NCI-H1436 (cell line): ENCODE measurements around the gene FEZF2.

Experiments used
- DNase-seq: peaks from one replicate; lab custom pipeline; 2025; lab: John Stamatoyannopoulos, UW

The FEZF2 gene

GRCh38 chr3:62329971-62330370 is 43.4 kb downstream of the FEZF2 start:
- DNase-seq: no peak

DNA sequence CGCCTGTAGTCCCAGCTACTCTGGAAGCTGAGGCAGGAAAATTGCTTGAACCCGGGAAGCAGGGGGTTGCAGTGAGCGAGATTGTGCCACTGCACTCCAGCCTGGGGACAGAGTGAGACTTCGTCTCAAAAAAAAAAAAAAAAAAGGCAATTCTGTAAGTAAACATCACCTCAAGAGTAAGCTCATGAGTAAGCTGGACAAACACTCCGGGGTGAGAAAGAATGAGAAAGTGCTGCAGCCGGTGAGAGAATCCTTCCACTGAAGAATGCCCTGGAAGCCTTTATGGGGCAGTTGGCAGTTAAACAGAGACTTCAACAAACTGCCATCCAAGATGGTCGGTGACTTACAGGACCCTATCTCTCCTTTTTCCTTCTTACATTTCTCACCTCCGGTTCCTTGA is 47.5 kb downstream of the FEZF2 start:
- DNase-seq: no peak

- no peak for DNase-seq
These were observed 50.1 kb downstream of the FEZF2 start for GRCh38 chr3:62323241-62323640.
